K562 (cell line): ENCODE data around the gene GRM2. TPM values are rescaled to one million over a fixed set of nuclear protein-coding genes. Genes with fewer than 3 reads are reported as not detected.
A peak's percentile ranks its signal among the peaks of the same experiment; 100 is the strongest.

Experiments used
- ATAC-seq: fragments of 200-7000 bp; cut with Tn5 transposase; 3 replicates; pipeline ENCODE4 v1.9.1; 2020; ENCODE audit warnings: moderate library complexity
- BruUV-seq: library from RNA; stranded (reverse); fragments of 400-500 nt; replicated peaks from 2 replicates; lab custom pipeline; 2021; lab: Mats Ljungman, UMichigan
- CTCF ChIA-PET: fragments of 300-600 bp; formaldehyde crosslinking; extraction: SDS; loops from one replicate; lab custom pipeline; 2021; ENCODE audit warnings: low intra/inter-chr PET ratio; lab: Yijun Ruan, JAX
- POLR2A ChIA-PET: fragments of 300-600, 350-650 bp; sonication (Branson Sonifier 250); formaldehyde crosslinking; extraction: SDS; loops from one replicate; lab custom pipeline; 2021; ENCODE audit warnings: antibody characterized with exemption, inconsistent platforms; lab: Yijun Ruan, JAX
- DNase-seq, 4 experiments: peaks; one replicate each; pipeline versions ENCODE4 v3.0.0 to v3.0.0-alpha.2; 2011 to 2018; ENCODE audit warnings: low spot score in 3 of 4, mixed read lengths in 3 of 4; ENCODE audit errors: extremely low read depth in 1 of 4
- FAIRE-seq: peaks from 2 replicates; lab custom pipeline; 2011; peaks lifted over from hg19 to GRCh38; lab: Jason Lieb, UNC
- H2AFZ ChIP-seq: 2 replicates; pipeline ENCODE4 v1.6.0; 2011; ENCODE audit warnings: low read depth, low read length, control low read depth, inconsistent platforms
- H3K27ac ChIP-seq: fragments of 200-600 bp; 3 replicates; pipeline ENCODE4 v1.8.0; 2011; ENCODE audit warnings: low read depth, mild to moderate bottlenecking, control low read depth, inconsistent platforms, low read length, moderate library complexity, mixed read lengths; ENCODE audit errors: extremely low read depth
- H3K27me3 ChIP-seq, 2 experiments: fragments of 300-600 bp in 1 of 2; 2 replicates in 1 of 2; 3 replicates in 1 of 2; pipeline versions ENCODE4 v1.6.0 to v1.8.0; 2011; ENCODE audit warnings: inconsistent platforms in 2 of 2, low read length in 2 of 2, mild to moderate bottlenecking in 1 of 2, mixed read lengths in 1 of 2, moderate library complexity in 1 of 2; ENCODE audit not compliant: control insufficient read depth in 2 of 2, insufficient read depth in 2 of 2
- H3K36me3 ChIP-seq: fragments of 300-600 bp; 3 replicates; pipeline ENCODE4 v1.8.0; 2011; ENCODE audit warnings: mild to moderate bottlenecking, low read length, inconsistent platforms; ENCODE audit not compliant: control insufficient read depth, insufficient read depth
- H3K4me1 ChIP-seq, 2 experiments: fragments of 200-600 bp in 1 of 2; replicated peaks in 1 of 2; 2 replicates in 1 of 2; 3 replicates in 1 of 2; pipeline versions ENCODE4 v1.5.1 to v1.8.0; 2011; ENCODE audit warnings: inconsistent platforms in 2 of 2, low read length in 2 of 2, mild to moderate bottlenecking in 1 of 2, mixed read lengths in 1 of 2, moderate library complexity in 1 of 2; ENCODE audit not compliant: control insufficient read depth in 2 of 2, insufficient read depth in 2 of 2
- H3K4me2 ChIP-seq: 2 replicates; pipeline ENCODE4 v1.6.1; 2011; ENCODE audit warnings: low read length, control low read depth, inconsistent platforms, mixed read lengths; ENCODE audit not compliant: insufficient read depth
- H3K4me3 ChIP-seq: fragments of 200-600 bp; sonication (generic), shearing (Covaris generic); 2 replicates; pipeline ENCODE4 v1.5.1; 2016; ENCODE audit warnings: control low read depth, inconsistent platforms
- H3K79me2 ChIP-seq: fragments of 200-600 bp; 3 replicates; pipeline ENCODE4 v1.8.0; 2011; ENCODE audit warnings: low read length, inconsistent platforms; ENCODE audit not compliant: control insufficient read depth, insufficient read depth
- H3K9ac ChIP-seq, 2 experiments: 2 replicates each; pipeline versions ENCODE4 v1.6.0 to v1.6.1; 2011; ENCODE audit warnings: low read depth in 2 of 2, low read length in 2 of 2, control low read depth in 1 of 2, inconsistent platforms in 1 of 2, mild to moderate bottlenecking in 1 of 2, mixed read lengths in 1 of 2; ENCODE audit not compliant: insufficient read depth in 1 of 2
- H3K9me1 ChIP-seq: one replicate; pipeline ENCODE4 v1.6.0; 2011; ENCODE audit warnings: inconsistent platforms, mild to moderate bottlenecking, low read length, moderate library complexity; ENCODE audit not compliant: control insufficient read depth, insufficient read depth
- H3K9me3 ChIP-seq: replicated peaks from 2 replicates; pipeline ENCODE4 v1.5.1; 2011; ENCODE audit warnings: low read depth, low read length, inconsistent platforms; ENCODE audit not compliant: control insufficient read depth, insufficient read depth
- H4K20me1 ChIP-seq: replicated peaks from 2 replicates; pipeline ENCODE4 v1.6.1; 2011; ENCODE audit warnings: low read length, inconsistent platforms, mixed read lengths; ENCODE audit not compliant: control insufficient read depth, insufficient read depth
- CEBPB ChIP-seq: fragments of 450-650 bp; IDR thresholded peaks from 2 replicates; pipeline ENCODE4 v1.6.1; 2016; ENCODE audit warnings: missing genetic modification characterization, missing compliant biosample characterization
- GTF2A2 ChIP-seq: IDR thresholded peaks from 2 replicates; pipeline ENCODE4 v1.6.1; 2016; ENCODE audit warnings: mild to moderate bottlenecking, missing genetic modification characterization, missing compliant biosample characterization
- TAF15 ChIP-seq: fragments of 200-400 bp; formaldehyde crosslinking; IDR thresholded peaks from 2 replicates; pipeline ENCODE4 v1.6.1; 2017; ENCODE audit warnings: mild to moderate bottlenecking, low read depth, low read length, moderate library complexity
- ZNF384 ChIP-seq: IDR thresholded peaks from 2 replicates; pipeline ENCODE4 v1.6.1; 2012; ENCODE audit warnings: low read depth, low read length, improper control_type of control experiment
- WGBS: fragments of 100-300 bp; shearing (Covaris generic); methylation state at CpG from one replicate; pipeline ENCODE4 v1.1.6; 2016; ENCODE audit warnings: low coverage, mixed read lengths; ENCODE audit not compliant: insufficient coverage; ENCODE audit errors: missing lambda C conversion rate; 5-methylcytosine and 5-hydroxymethylcytosine counted together
- in situ Hi-C: fragments of 300-500 bp; cut with MboI; formaldehyde crosslinking; loops from 4 replicates; pipeline ENCODE4 v1.15.0; 2018; ENCODE audit warnings: inconsistent platforms, mixed read lengths
- intact Hi-C: fragments of 100-400 bp; cut with micrococcal nuclease; formaldehyde crosslinking; loops from 2 replicates; pipeline ENCODE4 v1.14.2; 2022
- polyA plus RNA-seq, 8 experiments: library from polyadenylated mRNA; depleted of rRNA in 4 of 8; stranded (reverse) in 5 of 8; unstranded in 3 of 8; fragments of >200 nt; fragmentation: Nextera tagmentation in 2 of 8; fragmentation: Illumina TruSeq in 1 of 8; extraction: Ambion mirVana in 2 of 8; extraction: Trizol in 1 of 8; gene quantifications; 2 replicates each; pipeline versions ENCODE4 v1.2.1 to v1.2.3, GENCODE V29; 2011 to 2014; ENCODE audit warnings: inconsistent platforms in 1 of 8, missing spikeins in 1 of 8
- total RNA-seq, 7 experiments: library from RNA; depleted of rRNA in 6 of 7; stranded (reverse); fragments of >200 nt in 6 of 7; fragmentation: Illumina TruSeq in 2 of 7; extraction: Trizol in 2 of 7; gene quantifications; 2 replicates each; pipeline versions ENCODE4 v1.2.1 to v1.2.3, GENCODE V29; 2011 to 2021; ENCODE audit warnings: low replicate concordance in 1 of 7

Gene GRM2
- total and polyA plus RNA-seq, 9 of the 15 experiments (the other 6 are each of a cell fraction or from before 2014, with no cell fraction given): not detected

DNA sequence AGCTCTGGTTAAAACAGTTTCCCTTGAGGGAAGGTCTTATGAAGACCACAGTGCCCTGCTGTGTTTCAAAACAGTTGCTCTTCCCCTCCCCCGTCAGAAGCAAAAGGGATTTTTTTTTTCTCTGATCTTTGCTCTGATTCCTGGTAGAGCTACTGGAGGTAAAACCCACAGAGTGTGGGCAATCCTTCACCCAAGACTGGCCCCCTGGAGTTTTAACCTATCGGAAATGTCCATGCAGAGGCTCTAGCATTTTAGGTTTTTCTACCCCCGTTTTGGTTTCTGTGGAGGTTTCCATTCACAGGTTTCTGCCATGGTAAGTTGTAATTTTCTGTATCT is 27.7 kb downstream of the GRM2 start:
- CTCF ChIA-PET: no interaction called here
- H3K4me1 ChIP-seq: no peaks in the 10 kb centered on the region
- no peaks in the 10 kb centered on the region for H4K20me1 ChIP-seq
- no TSS peak for BruUV-seq
- H3K27ac ChIP-seq: no peak overlapping the region
- H3K36me3 ChIP-seq: no peaks in the 10 kb centered on the region
- H3K79me2 ChIP-seq: no peaks in the 10 kb centered on the region
- ATAC-seq: no peak
- peak in 1 of 4 experiments; percentile 6 for DNase-seq
- no peaks in the 10 kb centered on the region for H3K27me3 ChIP-seq
- H3K9me1 ChIP-seq: no peaks in the 10 kb centered on the region
- no peak for FAIRE-seq
- POLR2A ChIA-PET: no interaction called here
- no peak overlapping the region for H3K4me3 ChIP-seq
- H3K9me3 ChIP-seq: no peaks in the 10 kb centered on the region
- WGBS: 0% methylated on average over 3 of the region's 3 CpGs
- no peak overlapping the region for H3K9ac ChIP-seq
- TF ChIP-seq ZNF384 (0 out of 2 replicates have a peak, but pooled peaks have one; percentile 33), TAF15 (no peak)
- intact Hi-C loops: no loop called here
- H3K4me2 ChIP-seq: no peak overlapping the region
- in situ Hi-C loops: no loop called here
- H2AFZ ChIP-seq: no peak overlapping the region

DNA sequence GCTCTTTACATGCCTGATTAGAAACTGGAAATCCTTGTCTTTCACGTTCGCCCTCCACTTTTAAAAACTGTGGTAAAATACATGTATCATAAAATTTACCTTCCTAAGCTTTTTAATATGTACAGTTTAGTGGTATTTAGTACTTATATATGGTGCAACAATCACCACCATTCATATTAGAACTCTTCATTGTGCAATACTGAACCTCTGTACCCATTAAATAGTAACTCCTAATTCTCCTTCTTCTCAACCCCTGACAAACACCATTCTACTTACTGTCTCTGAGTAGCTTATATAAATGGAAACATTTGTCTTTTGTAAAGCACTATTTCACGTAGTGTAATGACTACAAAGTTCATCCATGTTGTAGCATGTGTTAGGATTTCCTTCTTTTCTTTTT is 28.2 kb downstream of the GRM2 start:
- Histone ChIP-seq H3K9me3 (no peaks in the 10 kb centered on the region), H3K9me1 (no peaks in the 10 kb centered on the region), H3K27ac (no peak overlapping the region), H3K4me2 (no peak overlapping the region), H4K20me1 (no peaks in the 10 kb centered on the region), H3K79me2 (no peaks in the 10 kb centered on the region), H2AFZ (no peak overlapping the region), H3K36me3 (no peaks in the 10 kb centered on the region), H3K9ac (no peak overlapping the region), H3K4me1 (no peaks in the 10 kb centered on the region), H3K4me3 (no peak overlapping the region), H3K27me3 (no peaks in the 10 kb centered on the region)
- TF ChIP-seq GTF2A2 (tag) (no peak), CEBPB (tag) (0 out of 2 replicates have a peak, but pooled peaks have one; percentile 27)
- POLR2A ChIA-PET: interaction anchor here (1.3 kb wide), 1 partner anchor 8 kb away, joined by 4 read pairs; no protein-coding TSS in a partner anchor
- BruUV-seq: no TSS peak
- ATAC-seq (no peak), DNase-seq (no peak), FAIRE-seq (no peak)
- in situ Hi-C loops (no loop called here), intact Hi-C loops (no loop called here)
- CTCF ChIA-PET: no interaction called here
- WGBS: 4% methylated on average over 3 of the region's 3 CpGs
